HG02763 (cell line): ENCODE results near the gene FAM83C.

Source experiments
- ATAC-seq: cut with Tn5 transposase; IDR thresholded peaks from one replicate; pipeline ENCODE4 v1.9.1; 2021; ENCODE audit warnings: mild to moderate bottlenecking, moderate library complexity; ENCODE audit not compliant: unreplicated experiment

The FAM83C gene

GRCh38 chr20:35237486-35237885 lies 54.7 kb downstream of the FAM83C start:
- ATAC-seq, result no peak

- ATAC-seq, result no peak
Measured at GRCh38 chr20:35235881-35236280, 56.3 kb downstream of the FAM83C start.
